GM11168 (cell line): ENCODE results near the gene FLNB.

Source experiments
- in situ Hi-C: fragments of 300-500 bp; cut with MboI; formaldehyde crosslinking; loops from one replicate; pipeline ENCODE4 v1.12.0; 2022; ENCODE audit warnings: low sequenced_read_pairs; ENCODE audit not compliant: unreplicated experiment

The FLNB gene

DNA sequence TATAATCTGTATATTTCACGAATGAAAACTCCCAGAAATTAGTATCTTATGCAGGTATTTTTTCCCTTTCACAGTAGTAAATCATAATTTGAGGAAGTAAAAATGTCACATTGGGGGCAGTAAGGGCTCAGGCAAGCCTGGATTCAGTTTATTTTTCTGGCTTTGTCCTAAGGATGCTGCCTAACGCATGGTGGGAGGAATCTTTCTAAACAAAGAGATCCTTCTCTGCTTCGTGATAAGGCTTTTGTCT, 166.9 kb downstream of the FLNB start:
- in situ Hi-C loops: loop anchor here (5.0 kb wide), 1 partner anchor 178 kb away; no protein-coding TSS in a partner anchor

DNA sequence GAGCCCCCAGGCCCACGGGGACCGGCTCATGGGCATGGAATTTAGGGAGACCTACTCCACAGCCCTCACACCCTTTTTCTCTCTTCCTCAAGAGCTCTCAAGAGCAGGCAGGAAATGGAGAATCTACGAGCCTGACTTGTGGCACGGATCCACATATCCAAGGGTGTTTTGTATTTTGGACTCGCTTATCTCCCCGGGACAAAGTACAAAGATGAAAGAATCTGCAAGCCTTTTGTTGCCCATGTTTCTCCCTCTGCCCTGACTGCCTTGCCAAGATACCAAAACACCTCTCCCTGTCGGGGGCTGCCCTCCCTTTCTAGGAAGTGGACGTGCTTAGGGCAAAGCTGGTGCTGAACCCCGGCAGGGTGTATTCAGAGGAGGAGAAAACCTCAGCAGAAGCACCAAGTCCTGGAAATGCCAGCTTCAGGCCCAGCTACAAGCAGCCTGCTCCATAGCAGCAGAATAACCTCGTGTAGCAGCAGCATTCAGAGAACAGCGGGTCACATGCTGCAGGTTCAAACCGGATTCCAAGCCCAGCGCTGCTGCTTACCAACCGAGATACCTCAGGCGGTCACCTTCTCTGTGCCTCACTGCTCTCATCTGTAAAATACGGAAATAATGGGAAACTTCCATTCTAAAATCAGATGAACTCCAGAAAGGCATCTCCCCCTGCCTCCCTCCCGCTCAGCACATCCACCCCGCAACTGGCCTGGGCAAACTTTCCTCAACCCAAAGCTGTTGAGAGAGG, 167.4 kb downstream of the FLNB start:
- in situ Hi-C loops: loop anchor here (5.0 kb wide), 1 partner anchor 178 kb away; no protein-coding TSS in a partner anchor

DNA sequence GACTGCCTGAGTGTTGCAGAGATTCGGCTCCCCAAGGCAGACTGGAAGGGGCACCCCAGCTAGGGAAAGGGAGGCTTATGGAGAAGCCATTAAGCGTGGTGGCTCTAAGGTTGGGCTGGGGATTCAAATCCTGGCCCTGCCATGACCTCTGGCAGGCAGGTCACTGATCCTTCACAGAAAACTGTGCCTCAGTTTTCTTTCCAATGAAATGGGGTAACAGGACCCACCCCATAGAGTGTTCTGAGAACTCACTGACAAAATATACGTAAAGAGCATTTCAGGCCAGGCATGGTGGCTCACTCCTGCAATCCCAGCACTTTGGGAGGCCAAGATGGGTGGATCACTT, 167.9 kb downstream of the FLNB start:
- in situ Hi-C loops: loop anchor here (5.0 kb wide), 1 partner anchor 179 kb away; no protein-coding TSS in a partner anchor

DNA sequence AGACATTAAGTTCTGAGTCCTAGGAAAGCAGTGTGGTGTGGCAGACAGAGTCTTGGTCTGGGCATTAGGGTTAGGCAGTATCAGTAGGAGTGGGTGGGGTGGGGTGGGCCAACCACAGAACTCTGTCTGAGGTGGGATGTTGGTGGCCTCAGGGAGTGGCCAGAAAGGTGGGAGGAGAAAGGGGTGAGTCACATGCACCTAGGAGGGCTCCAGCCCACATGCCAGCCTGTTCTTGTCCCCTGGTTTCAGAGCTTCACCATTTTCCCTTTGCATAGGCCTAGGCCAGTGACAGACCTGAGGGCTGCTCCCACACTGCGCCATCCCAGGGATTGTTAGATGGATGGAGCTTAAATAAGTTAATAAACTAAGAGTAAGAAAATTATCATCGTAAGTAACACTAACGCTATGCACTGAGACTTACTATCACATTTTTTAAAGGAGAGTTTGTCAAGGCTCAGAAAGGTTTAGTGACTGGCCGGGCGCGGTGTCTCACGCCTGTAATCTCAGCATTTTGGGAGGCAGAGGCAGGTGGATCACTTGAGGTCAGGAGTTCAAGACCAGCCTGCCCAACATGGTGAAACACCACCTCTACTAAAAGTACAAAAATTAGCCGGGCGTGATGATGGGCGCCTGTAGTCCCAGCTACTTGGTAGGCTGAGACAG, 168.7 kb downstream of the FLNB start:
- in situ Hi-C loops: loop anchor here (5.0 kb wide), 1 partner anchor 180 kb away; no protein-coding TSS in a partner anchor

DNA sequence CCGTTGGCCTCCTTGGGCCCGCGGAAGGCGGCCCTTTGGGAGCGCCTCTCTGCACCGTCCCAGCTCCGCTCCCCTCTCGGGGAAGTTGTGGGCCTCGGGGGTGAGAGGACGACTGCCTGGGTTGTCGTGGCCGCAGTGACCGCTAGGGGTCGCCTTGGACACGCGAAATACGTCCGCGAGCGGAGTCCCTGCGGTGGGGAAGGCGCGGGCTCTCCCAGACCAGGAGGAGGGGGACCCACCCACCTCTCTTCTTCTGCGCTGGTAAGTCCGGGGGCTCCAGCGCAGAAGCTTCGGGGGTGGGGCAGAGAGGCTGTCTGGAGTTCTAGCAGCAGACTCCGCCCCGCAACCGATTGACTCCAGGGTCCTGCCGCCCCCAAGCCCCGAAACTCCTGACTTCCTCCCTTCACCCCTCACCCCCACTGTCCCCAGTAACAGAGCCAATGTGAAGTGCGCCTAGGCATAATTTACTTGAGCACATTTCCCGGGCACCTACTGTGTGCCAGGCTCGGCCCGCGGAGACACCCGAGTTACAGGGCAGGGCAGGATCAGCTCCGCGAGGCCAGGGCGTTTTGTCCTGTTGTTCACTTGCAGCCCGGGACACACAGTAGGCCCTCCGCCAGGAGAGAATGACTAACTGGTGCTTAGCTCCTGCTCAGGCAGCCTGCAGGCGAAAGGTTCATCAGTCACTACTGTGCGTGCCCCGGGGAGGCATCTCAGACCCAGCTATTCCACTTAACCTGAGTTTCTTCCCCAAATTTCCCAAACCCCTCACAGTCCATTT, 169.7 kb downstream of the FLNB start:
- in situ Hi-C loops: loop anchor here (5.0 kb wide), 1 partner anchor 181 kb away; no protein-coding TSS in a partner anchor

GRCh38 chr3:58178528-58179234, 170.5 kb downstream of the FLNB start:
- in situ Hi-C loops: loop anchor here (5.0 kb wide), 1 partner anchor 181 kb away; no protein-coding TSS in a partner anchor

- in situ Hi-C loops: loop anchor here (5.0 kb wide), 2 partner anchors 38 to 182 kb away; no protein-coding TSS in a partner anchor
Measured at GRCh38 chr3:58179235-58180098, 171.2 kb downstream of the FLNB start.

DNA sequence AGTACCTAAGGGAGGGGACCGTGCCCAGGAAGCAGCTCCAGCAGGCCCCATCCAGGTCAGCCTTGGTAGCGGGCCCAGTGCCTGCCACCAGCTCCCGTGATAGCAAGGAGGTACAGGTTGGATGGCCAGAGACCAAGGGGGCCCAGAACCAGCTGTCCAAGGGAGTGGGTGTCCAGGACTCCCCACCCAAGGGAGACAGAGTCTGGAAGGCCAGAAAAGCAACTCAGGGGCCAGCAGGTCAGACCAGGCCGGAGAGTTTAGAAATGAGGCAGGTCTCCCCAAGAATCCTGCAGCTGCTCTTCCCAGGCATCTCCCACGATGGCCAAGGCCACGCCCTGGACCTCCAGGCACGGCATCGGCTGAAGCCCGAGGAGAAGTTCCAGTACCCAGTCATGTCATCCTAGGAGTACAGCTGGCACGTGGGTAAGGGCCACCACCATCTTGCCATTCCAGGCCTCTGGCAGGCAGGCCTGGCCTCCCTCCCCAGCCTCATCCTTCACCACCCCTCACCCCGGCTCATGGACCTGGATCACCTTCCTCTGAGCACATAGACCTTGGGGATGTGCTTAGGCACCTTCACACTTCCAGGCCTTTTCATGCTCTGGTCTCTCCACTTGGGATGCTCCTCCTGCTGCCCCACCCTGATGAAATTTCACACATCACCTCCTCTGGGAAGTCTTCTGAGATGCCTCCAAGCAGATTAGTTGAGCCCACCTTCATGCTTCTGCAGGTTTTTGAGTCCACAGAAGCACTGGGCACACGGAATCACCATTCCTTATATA, 172.1 kb downstream of the FLNB start:
- in situ Hi-C loops: loop anchor here (5.0 kb wide), 1 partner anchor 37 kb away; no protein-coding TSS in a partner anchor

GRCh38 chr3:58180940-58181587, 172.8 kb downstream of the FLNB start:
- in situ Hi-C loops: loop anchor here (5.0 kb wide), 1 partner anchor 36 kb away; no protein-coding TSS in a partner anchor

DNA sequence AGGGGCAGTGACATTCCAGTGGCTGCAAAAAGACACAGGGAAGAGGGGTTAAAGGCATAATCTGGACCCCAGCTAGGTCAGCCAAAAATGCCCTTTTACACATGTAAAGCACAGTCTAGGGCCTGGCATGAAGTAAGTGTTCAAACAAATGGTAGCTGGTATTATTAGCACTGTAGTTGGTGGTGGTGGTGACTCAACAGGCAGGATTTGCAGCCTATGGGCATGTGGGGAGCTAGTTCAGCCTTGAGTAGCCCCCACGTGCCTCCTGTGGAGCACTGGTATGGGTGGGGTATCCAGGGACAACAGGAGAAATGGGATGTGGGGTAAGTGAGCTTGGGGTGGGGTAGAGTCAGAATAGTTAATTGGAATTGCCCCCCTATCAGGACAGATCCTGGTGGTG, 175.0 kb downstream of the FLNB start:
- in situ Hi-C loops: loop anchor here (5.0 kb wide), 1 partner anchor 34 kb away; no protein-coding TSS in a partner anchor

GRCh38 chr3:58183891-58184290, 175.7 kb downstream of the FLNB start:
- in situ Hi-C loops: loop anchor here (5.0 kb wide), 1 partner anchor 33 kb away; no protein-coding TSS in a partner anchor

DNA sequence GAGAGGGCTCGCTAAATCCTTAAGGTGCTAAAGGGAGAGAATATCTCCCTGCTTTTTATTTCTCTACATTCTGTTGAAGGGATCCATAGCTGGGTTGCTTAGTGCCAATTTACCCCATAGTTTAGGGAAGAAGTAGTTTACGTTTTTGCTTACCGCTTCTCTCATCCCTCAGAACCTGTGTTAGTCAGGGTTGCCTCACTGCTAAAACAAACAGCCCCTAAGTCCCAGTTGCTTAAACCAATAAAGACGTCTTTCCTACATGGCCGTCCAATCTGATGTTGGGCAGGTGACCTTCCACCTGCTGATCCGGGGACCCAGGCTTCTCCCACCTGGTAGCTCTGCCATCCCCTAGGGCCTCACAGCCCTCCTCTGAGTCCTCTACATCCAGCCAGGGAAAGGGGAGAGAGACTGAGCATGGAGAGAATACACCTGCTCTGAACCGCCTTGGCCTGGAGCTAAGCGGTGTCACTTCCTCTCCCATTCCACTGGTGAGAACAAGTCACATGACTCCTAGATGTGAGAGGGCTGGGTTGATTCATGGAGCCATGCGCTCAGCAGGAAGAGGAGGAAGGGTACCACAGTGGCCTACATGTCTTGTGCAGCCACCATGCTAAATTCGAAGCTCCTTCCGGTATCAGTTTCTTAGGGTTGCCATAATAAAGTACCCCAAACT, 176.2 kb downstream of the FLNB start:
- in situ Hi-C loops: loop anchor here (5.0 kb wide), 1 partner anchor 33 kb away; no protein-coding TSS in a partner anchor

DNA sequence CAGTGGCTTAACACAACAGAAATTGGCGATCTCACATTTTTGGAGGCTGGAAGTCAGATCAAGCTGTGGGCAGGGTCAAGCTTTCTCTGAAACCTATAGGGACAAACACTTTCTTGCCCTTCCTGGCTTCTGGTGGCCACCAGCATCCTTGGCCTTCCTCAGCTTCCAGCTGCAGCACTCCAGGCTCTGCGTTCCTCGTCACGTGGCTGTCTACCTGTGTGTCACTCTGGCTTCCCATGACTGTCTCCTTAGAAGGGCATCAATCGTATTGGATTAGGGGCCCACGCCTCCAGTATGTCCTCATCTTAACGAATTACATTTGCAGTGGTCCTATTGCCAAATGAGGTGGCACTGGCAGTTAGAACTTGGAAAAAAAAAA, 176.7 kb downstream of the FLNB start:
- in situ Hi-C loops: loop anchor here (5.0 kb wide), 1 partner anchor 32 kb away; no protein-coding TSS in a partner anchor

DNA sequence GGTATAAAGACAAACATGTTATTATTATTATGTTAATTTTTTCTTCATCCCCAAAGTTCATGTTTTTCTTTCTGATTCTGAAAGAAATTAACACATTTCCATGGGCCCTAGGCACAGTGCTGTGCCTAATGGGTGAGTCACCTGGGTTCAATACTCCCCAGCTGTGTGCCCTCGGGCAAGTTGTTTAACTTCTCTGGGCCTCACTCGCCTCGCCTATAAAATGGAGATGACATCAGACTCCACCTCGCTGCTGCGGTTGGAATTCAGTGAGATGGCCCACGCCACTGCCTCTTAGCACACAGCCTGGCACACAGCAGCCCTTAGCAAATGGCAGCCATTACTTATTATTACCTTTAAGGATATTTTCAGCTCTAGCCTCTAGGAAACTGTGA, 179.9 kb downstream of the FLNB start:
- in situ Hi-C loops: no loop called here

GRCh38 chr3:58188921-58189451, 180.8 kb downstream of the FLNB start:
- in situ Hi-C loops: no loop called here

DNA sequence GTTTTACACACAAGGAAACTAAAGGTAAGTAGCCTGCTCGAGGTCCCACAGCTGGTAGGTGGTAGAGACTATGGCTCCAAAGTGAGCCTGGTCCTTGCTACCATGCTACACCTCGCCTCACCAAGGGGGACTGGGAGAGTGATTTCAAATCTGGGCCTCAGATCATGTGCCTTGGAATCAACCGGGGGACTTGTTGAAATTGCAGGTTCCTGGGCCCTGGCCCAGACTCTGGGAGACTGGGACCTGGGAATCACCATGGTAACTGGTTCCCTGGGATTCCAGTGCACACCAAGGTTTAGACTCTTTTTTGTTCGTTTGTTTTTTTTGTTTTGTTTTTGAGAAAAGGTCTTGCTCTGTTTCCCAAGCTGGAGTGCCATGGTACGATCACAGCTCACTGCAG, 181.5 kb downstream of the FLNB start:
- in situ Hi-C loops: loop anchor here (5.0 kb wide), 1 partner anchor 113 kb away; no protein-coding TSS in a partner anchor

DNA sequence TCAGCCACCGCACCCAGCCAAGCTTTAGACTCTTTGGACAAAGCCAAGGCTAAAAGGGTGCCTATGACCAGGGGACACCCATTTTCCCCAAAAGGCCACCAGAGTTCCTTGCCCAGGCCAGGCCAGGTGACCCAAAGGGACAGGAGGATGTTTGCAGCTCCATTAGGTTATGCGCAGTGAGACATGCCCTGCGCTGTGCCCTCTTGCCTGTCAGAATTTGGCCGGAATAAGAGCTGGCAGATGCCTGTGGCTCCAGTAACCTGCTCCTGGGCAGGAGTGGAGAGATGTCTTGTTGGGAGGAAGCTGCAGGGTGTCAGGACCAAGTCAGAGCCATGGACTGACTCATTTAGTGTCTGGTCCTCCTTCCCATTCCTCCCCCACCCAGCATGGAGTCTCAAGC, 182.1 kb downstream of the FLNB start:
- in situ Hi-C loops: loop anchor here (5.0 kb wide), 1 partner anchor 112 kb away; no protein-coding TSS in a partner anchor
